Measurements from ENCODE around the gene CHCHD1.
"Not testable (repeated sequence)": the region's sequence is repeated elsewhere in the genome, so short reads cannot be mapped to it uniquely, and the experiment has no call there.

The CHCHD1 gene

GRCh38 chr10:73781879-73782748 is at the start of gene CHCHD1:
Gene CHCHD1 (plus strand): TSS chr10:73782048. CDS start chr10:73782076, 28 bp downstream.
- DNase-seq = peak; percentile 93 to 95

GRCh38 chr10:73732426-73732825 is 49.4 kb upstream of the CHCHD1 start:
- DNase-seq = no peak

- DNase-seq = no peak
These were observed 48.8 kb upstream of the CHCHD1 start for GRCh38 chr10:73732931-73733623.

- no peak for DNase-seq
These were observed 47.7 kb upstream of the CHCHD1 start for GRCh38 chr10:73734028-73734720.

GRCh38 chr10:73734796-73735305 is 47.0 kb upstream of the CHCHD1 start:
- no peak for DNase-seq

GRCh38 chr10:73740501-73741254 is 41.2 kb upstream of the CHCHD1 start:
- not testable (repeated sequence) for DNase-seq

- DNase-seq = no peak
These were observed 39.5 kb upstream of the CHCHD1 start for GRCh38 chr10:73742454-73742734.

GRCh38 chr10:73743327-73743904 is 38.4 kb upstream of the CHCHD1 start:
- no peak for DNase-seq

DNA sequence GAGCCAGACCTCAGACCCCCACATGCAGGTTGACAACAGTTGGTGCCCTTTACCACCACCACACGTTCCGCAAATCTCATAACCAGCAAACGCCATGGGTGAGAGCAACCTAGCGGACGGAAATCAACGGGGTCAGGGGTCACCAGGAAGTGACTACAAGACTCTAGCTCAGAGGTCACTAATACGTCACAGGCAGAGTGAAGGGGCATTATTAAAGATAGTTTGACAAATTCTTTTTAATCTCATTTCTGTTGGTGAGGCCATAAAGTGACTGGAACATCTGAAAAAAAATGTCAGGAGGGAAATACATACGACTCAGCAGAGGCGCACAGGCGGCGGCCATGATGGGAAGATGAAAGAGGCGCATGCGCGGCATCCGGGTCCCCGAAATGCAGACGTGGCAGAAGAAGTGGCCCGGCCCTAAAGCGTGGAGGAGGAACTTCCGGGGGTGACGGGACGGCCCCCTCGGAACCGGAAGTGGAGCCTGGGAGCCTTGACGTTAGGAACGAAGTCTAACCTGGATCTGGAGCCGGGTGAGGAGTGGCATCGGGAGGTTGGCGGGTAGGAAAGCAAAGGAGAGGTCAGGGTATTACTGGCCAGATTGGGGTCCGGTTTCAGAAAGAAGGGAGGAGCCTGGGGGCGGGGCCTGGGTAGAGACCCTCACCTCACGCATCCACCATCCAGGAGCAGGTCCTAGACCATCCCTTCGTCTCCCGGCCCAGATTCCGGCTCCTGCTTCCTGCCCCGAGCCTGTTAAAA is 37.8 kb upstream of the CHCHD1 start, which contains the start of gene SEC24C:
Gene SEC24C (plus strand): TSS at position 468 of the 759 bp plus-strand sequence. CDS start 2,461 bp downstream, outside the sequence.
- peak; percentile 99 for DNase-seq

GRCh38 chr10:73744664-73744975 is 37.2 kb upstream of the CHCHD1 start:
- peak; percentile 79 to 80 for DNase-seq

GRCh38 chr10:73746721-73747120 is 35.1 kb upstream of the CHCHD1 start:
- DNase-seq = no peak

DNA sequence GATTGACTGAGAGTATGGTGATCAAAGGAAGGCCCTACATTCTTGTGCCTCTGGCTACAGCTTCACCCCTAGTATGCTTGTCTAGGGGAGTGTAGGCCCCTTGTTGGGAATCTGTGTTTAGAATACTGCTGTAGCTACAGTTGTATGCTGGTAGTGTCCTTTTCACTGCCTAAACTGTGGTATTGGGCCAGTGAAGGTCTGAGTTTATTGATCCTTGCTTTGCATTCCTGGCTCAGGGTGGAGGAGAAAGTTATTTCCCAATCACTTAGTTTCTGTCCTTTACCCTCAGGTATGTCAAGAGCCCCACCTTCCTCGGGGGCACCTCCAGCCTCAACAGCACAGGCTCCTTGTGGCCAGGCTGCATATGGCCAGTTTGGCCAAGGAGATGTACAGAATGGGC is 31.0 kb upstream of the CHCHD1 start:
- no peak for DNase-seq

DNA sequence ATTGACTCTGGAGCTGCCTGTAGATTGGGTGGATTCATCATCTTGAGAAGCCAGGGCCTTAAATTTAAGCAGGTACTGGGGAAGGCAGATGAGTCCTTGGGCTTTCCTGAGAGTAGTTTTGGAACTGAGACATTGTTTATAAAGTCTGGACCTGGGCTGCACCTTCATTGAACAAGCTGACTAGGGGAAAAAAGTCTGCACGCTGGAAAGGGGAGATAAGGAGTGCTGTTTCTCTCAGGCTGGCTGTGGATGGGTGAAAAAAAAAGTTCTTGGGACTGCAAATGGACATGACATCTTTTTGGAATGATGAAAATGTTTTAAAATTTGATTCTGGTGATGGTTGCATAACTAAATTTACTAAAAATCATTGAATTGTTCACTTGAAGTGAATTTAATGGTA is 25.7 kb upstream of the CHCHD1 start:
- no peak for DNase-seq

GRCh38 chr10:73758704-73759511 is 22.9 kb upstream of the CHCHD1 start:
- DNase-seq = no peak

DNA sequence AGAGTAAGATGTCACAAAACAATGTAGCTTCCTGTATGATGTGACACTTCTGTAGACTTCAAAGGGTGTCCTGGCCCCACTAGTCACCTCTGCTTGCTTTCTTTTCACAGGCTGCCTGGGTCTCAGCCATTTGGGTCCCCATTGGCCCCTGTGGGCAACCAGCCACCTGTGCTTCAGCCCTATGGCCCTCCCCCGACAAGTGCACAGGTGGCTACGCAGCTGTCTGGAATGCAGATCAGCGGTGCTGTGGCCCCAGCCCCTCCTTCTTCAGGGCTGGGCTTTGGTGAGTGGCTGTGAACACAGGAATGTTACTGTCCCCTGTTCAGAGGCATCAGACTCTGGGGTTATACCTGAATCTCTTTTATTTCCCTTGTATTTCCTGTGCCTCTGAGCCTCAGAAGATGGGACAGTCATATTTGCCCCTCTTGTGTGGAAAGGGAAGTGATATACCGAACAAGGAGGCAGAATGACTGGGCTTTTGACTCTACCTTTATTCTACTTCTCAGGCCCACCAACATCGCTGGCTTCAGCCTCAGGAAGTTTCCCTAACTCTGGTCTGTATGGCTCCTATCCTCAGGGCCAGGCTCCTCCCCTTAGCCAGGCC is 22.2 kb upstream of the CHCHD1 start:
- DNase-seq = no peak

DNA sequence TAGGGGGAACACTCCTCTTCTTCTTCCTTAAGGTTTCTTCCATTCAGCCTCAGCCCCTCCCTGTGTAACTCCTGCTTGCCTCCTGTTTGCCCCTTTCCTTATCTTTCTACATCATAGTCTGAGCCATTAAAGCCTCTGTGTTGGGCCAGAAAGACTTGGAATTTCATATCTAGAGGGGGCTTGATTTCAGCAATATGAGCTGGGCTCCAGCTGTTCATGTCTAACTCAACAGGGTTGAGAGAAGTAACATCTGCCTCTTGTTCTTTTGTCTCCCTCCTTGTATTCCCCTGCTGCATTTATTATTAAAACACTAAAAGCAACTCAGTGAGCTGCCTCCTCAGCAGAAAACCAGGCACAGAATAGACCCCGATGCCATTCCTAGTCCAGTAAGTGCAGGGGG is 20.1 kb upstream of the CHCHD1 start:
- DNase-seq = no peak

DNA sequence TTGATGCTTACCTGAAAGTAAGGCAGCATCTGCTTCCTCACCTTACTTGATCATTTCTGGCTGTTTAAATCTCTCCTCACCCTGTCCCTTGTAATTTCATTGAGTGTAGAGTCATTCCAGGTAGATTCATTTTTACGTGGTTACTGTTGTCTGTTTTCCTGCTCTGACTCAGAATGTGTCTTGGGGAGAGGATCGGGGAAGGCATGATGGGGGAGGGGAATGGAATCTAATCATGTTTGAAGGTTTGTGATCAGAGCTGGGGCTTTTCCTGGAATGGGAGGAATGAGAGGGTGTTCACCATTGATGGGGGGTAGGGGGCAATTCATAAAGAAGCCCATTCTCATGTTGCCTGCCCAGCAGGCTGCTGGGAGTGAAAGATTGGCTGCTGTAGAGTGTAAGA is 18.9 kb upstream of the CHCHD1 start:
- no peak for DNase-seq

- DNase-seq = no peak
These were observed 18.5 kb upstream of the CHCHD1 start for GRCh38 chr10:73763343-73763742.

GRCh38 chr10:73765066-73765465 is 16.8 kb upstream of the CHCHD1 start:
- DNase-seq = peak in 1 of 2 experiments; percentile 20

- no peak for DNase-seq
These were observed 13.0 kb upstream of the CHCHD1 start for GRCh38 chr10:73768881-73769280.
